Esophagus muscularis mucosa (tissue), 4 donors: Measurements from ENCODE around the gene OTOS. TPM values are rescaled to one million over a fixed set of nuclear protein-coding genes. Genes with fewer than 3 reads are reported as not detected.

ENCODE experiments used
- DNase-seq: peaks from one replicate; pipeline ENCODE4 v3.0.0-alpha.2; 2017; ENCODE audit errors: extremely low spot score
- H3K27ac ChIP-seq, 4 donors: fragments of 200-600 bp; sonication (generic); replicated peaks in 1 of 4; 1 replicate in 3 of 4; 2 replicates in 1 of 4; pipeline ENCODE4 v1.5.1; 2016 to 2019; ENCODE audit warnings: mild to moderate bottlenecking in 1 of 4
- H3K27me3 ChIP-seq, 4 donors: fragments of 200-600 bp; sonication (generic); one replicate each; pipeline versions ENCODE4 v1.5.1 to v1.6.0; 2016 to 2019
- H3K36me3 ChIP-seq, 4 donors: fragments of 200-600 bp; sonication (generic); one replicate each; pipeline ENCODE4 v1.5.1; 2016 to 2019
- H3K4me1 ChIP-seq, 4 donors: fragments of 200-600 bp; sonication (generic); one replicate each; pipeline ENCODE4 v1.5.1; 2016 to 2019
- H3K4me3 ChIP-seq, 4 donors: fragments of 200-600 bp; sonication (generic); 1 replicate in 2 of 4; 2 replicates in 2 of 4; pipeline ENCODE4 v1.5.1; 2016 to 2019; ENCODE audit warnings: mild to moderate bottlenecking in 4 of 4, moderate library complexity in 1 of 4
- H3K9me3 ChIP-seq, 4 donors: fragments of 200-600 bp; sonication (generic); 1 replicate in 3 of 4; 2 replicates in 1 of 4; pipeline ENCODE4 v1.5.1; 2016 to 2019
- CTCF ChIP-seq, 3 experiments: fragments of 200-600 bp in 2 of 3; fragments of 450-650 bp in 1 of 3; sonication (generic) in 2 of 3; IDR thresholded peaks; one replicate each; pipeline ENCODE4 v1.5.1; 2017 to 2019; ENCODE audit warnings: antibody characterized with exemption in 3 of 3, mild to moderate bottlenecking in 2 of 3, moderate library complexity in 1 of 3
- EP300 ChIP-seq: sonication (generic); formaldehyde crosslinking; IDR thresholded peaks from one replicate; pipeline ENCODE4 v1.6.1; 2017; ENCODE audit warnings: antibody characterized with exemption
- POLR2A ChIP-seq: fragments of 450-650 bp; IDR thresholded peaks from one replicate; pipeline ENCODE4 v1.6.1; 2017; ENCODE audit warnings: antibody characterized with exemption, moderate library complexity, mild to moderate bottlenecking, low read depth
- POLR2AphosphoS5 ChIP-seq, 2 donors: sonication (generic); formaldehyde crosslinking; IDR thresholded peaks; one replicate each; pipeline ENCODE4 v1.6.1; 2017; ENCODE audit warnings: antibody characterized with exemption in 2 of 2
- WGBS: methylation state at CpG from one replicate; pipeline ENCODE4 v1.1.5; 2018; 5-methylcytosine and 5-hydroxymethylcytosine counted together
- intact Hi-C: fragments of 100-400 bp; cut with DNase I; formaldehyde crosslinking; loops from one replicate; pipeline ENCODE4 v1.15.1; 2023
- total RNA-seq, 4 donors: library from RNA; depleted of rRNA; stranded (reverse); fragments of >200 nt; gene quantifications; one replicate each; pipeline versions ENCODE4 v1.1.0 to v1.2.1, GENCODE V29; 2016

Gene OTOS
- total RNA-seq, 4 donors from 2014 or later = not detected

DNA sequence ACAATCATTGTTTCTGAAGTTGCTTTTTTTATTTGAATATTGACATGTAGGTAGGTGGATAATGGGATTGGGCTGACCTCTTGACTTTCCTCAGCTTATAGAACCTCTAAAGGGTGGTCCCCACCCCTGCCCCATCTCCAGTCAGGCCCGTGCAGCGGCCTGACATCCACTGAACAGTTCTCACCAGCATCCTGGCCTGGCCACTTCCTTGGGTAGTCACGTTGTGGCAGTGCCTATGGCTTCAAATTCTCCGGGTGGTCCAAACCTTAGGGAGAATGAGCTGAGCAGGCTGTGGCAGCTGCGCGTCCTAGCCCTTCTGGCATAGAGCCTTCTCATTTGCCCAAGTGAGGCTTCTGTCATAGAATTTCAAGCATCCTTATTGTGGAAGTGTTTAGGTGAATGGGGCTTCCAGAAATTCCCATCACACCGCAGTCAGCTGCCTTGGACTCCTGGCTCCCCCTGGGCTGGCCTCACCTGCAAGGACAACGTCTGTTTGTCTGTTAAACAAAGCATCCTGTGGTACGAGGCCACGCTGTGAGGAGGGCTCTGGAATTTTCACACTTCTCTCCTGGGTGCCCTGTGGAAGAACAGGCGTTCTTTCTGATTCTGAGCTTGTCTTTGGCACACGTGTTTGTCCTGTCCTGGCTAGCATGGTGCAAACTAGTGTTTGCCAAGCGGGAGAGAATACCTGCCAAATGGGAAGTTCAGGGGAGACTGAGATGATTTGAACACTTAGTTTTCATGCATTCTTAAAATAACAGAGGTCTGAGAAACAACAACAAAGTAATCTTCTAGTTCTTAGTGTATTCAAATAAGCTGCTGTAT is 31.8 kb upstream of the OTOS start:
- Histone ChIP-seq H3K4me1 (no peaks in the 10 kb centered on the region), H3K9me3 (no peaks in the 10 kb centered on the region), H3K36me3 (no peaks in the 10 kb centered on the region), H3K4me3 (no peak overlapping the region), H3K27me3 (peaks cover 0 to 27% (median 0%) of the 10 kb centered on the region in 4 donors), H3K27ac (no peak overlapping the region)
- no peak for DNase-seq
- intact Hi-C loops = no loop called here
- WGBS = 87% methylated on average over 9 of the region's 13 CpGs
- TF ChIP-seq POLR2AphosphoS5 (IDR thresholded peaks at IDR 0.05) = no peak
- TF ChIP-seq EP300 = no peak
- TF ChIP-seq CTCF (IDR thresholded peaks at IDR 0.05) = no peak
- no peak for TF ChIP-seq POLR2A

GRCh38 chr2:240170883-240171282 is 30.4 kb upstream of the OTOS start:
- TF ChIP-seq POLR2A (no peak), EP300 (no peak), CTCF (IDR thresholded peaks at IDR 0.05) (no peak), POLR2AphosphoS5 (IDR thresholded peaks at IDR 0.05) (no peak)
- Histone ChIP-seq H3K36me3 (no peaks in the 10 kb centered on the region), H3K27me3 (peaks cover 0 to 39% (median 0%) of the 10 kb centered on the region in 4 donors), H3K4me3 (no peak overlapping the region), H3K27ac (no peak overlapping the region), H3K9me3 (no peaks in the 10 kb centered on the region), H3K4me1 (no peaks in the 10 kb centered on the region)
- intact Hi-C loops = no loop called here
- WGBS = 56% methylated on average over 3 of the region's 3 CpGs
- DNase-seq = no peak

GRCh38 chr2:240170354-240170735 is 29.9 kb upstream of the OTOS start:
- intact Hi-C loops = no loop called here
- no peak for DNase-seq
- Histone ChIP-seq H3K4me1 (no peaks in the 10 kb centered on the region), H3K36me3 (no peaks in the 10 kb centered on the region), H3K27me3 (peaks cover 0 to 45% (median 0%) of the 10 kb centered on the region in 4 donors), H3K4me3 (no peak overlapping the region), H3K27ac (no peak overlapping the region), H3K9me3 (no peaks in the 10 kb centered on the region)
- TF ChIP-seq CTCF (IDR thresholded peaks at IDR 0.05) (no peak), POLR2A (no peak), POLR2AphosphoS5 (IDR thresholded peaks at IDR 0.05) (no peak), EP300 (no peak)
- WGBS = 45% methylated on average over 6 of the region's 6 CpGs

GRCh38 chr2:240169486-240170353 is 29.3 kb upstream of the OTOS start:
- intact Hi-C loops = no loop called here
- H3K27me3 ChIP-seq = peaks cover 0 to 51% (median 0%) of the 10 kb centered on the region in 4 donors
- no peak for DNase-seq

More at GRCh38 chr2:240169486-240170353, 29.3 kb upstream of the OTOS start:
- no peaks in the 10 kb centered on the region for H3K36me3 ChIP-seq
- TF ChIP-seq EP300 (no peak), POLR2AphosphoS5 (IDR thresholded peaks at IDR 0.05) (no peak), POLR2A (no peak), CTCF (IDR thresholded peaks at IDR 0.05) (no peak)
- no peak overlapping the region for H3K27ac ChIP-seq
- H3K4me3 ChIP-seq = no peak overlapping the region
- H3K4me1 ChIP-seq = no peaks in the 10 kb centered on the region
- 68% methylated on average over 8 of the region's 15 CpGs for WGBS
- no peaks in the 10 kb centered on the region for H3K9me3 ChIP-seq
